Loucy (cell line): ENCODE measurements around the gene NPHP4.

ENCODE experiments used
- H2AFZ ChIP-seq: fragments of 200-600 bp; sonication (generic); 2 replicates; pipeline ENCODE4 v1.6.0; 2016; ENCODE audit warnings: antibody characterized with exemption, mild to moderate bottlenecking, low read length, moderate library complexity
- H3F3A ChIP-seq: fragments of 200-600 bp; 2 replicates; pipeline ENCODE4 v1.6.0; 2016; ENCODE audit warnings: antibody characterized with exemption, low read depth, mild to moderate bottlenecking
- H3K27me3 ChIP-seq: fragments of 200-600 bp; sonication (generic); 2 replicates; pipeline ENCODE4 v1.6.1; 2014; ENCODE audit warnings: low read length, mild to moderate bottlenecking; ENCODE audit not compliant: insufficient read depth, poor library complexity, severe bottlenecking
- H3K36me3 ChIP-seq: fragments of 200-600 bp; sonication (generic); 2 replicates; pipeline ENCODE4 v1.6.1; 2016; ENCODE audit warnings: low read length; ENCODE audit not compliant: insufficient read depth
- H3K4me1 ChIP-seq: fragments of 200-600 bp; sonication (generic); 2 replicates; pipeline ENCODE4 v1.5.1; 2014; ENCODE audit warnings: low read length, mild to moderate bottlenecking; ENCODE audit not compliant: insufficient read depth, poor library complexity, severe bottlenecking
- H3K4me2 ChIP-seq: fragments of 200-600 bp; sonication (generic); 2 replicates; pipeline ENCODE4 v1.6.0; 2014; ENCODE audit warnings: antibody characterized with exemption, low read length, low read depth, mild to moderate bottlenecking; ENCODE audit not compliant: poor library complexity, severe bottlenecking
- H3K4me3 ChIP-seq: fragments of 200-600 bp; sonication (generic); 2 replicates; pipeline ENCODE4 v1.5.1; 2014; ENCODE audit warnings: low read length, mild to moderate bottlenecking, mixed read lengths; ENCODE audit not compliant: poor library complexity, severe bottlenecking
- H3K79me2 ChIP-seq: fragments of 200-600 bp; sonication (generic); 2 replicates; pipeline ENCODE4 v1.6.1; 2014; ENCODE audit warnings: low read length; ENCODE audit not compliant: insufficient read depth
- H3K9ac ChIP-seq: fragments of 200-600 bp; sonication (generic); 2 replicates; pipeline ENCODE4 v1.6.0; 2014; ENCODE audit warnings: mild to moderate bottlenecking, low read depth, low read length, moderate library complexity; ENCODE audit not compliant: poor library complexity, severe bottlenecking
- H3K9me2 ChIP-seq: fragments of 200-600 bp; sonication (generic); replicated peaks from 2 replicates; pipeline ENCODE4 v1.6.1; 2016; ENCODE audit warnings: low read depth, low read length, mixed read lengths
- H3K9me3 ChIP-seq: fragments of 200-600 bp; sonication (generic); 2 replicates; pipeline ENCODE4 v1.6.1; 2014; ENCODE audit warnings: mild to moderate bottlenecking, antibody characterized with exemption, low read length, low read depth; ENCODE audit not compliant: insufficient read depth
- H4K20me1 ChIP-seq: fragments of 200-600 bp; sonication (generic); 2 replicates; pipeline ENCODE4 v1.6.0; 2014; ENCODE audit warnings: antibody characterized with exemption, low read length, mild to moderate bottlenecking; ENCODE audit not compliant: insufficient read depth, poor library complexity, severe bottlenecking
- CTCF ChIP-seq: fragments of 200-600 bp; sonication (generic); conservative IDR thresholded peaks from 2 replicates; pipeline ENCODE4 v1.5.1; 2014; ENCODE audit warnings: mild to moderate bottlenecking, antibody characterized with exemption, low read length
- EZH2phosphoT487 ChIP-seq: fragments of 200-600 bp; IDR thresholded peaks from 2 replicates; pipeline ENCODE4 v1.6.1; 2018; ENCODE audit warnings: antibody characterized with exemption, mild to moderate bottlenecking, moderate library complexity, borderline replicate concordance

NPHP4 gene

GRCh38 chr1:5997316-5997715, 5.1 kb upstream of the NPHP4 start:
- Histone ChIP-seq H3K4me3 (no peak overlapping the region), H3K4me2 (no peak overlapping the region), H2AFZ (no peak overlapping the region), H3K27me3 (no peaks in the 10 kb centered on the region), H3K9ac (no peak overlapping the region), H3K79me2 (peaks cover 63% of the 10 kb centered on the region), H3K4me1 (peaks cover 30% of the 10 kb centered on the region), H3K9me3 (no peaks in the 10 kb centered on the region), H3K36me3 (no peaks in the 10 kb centered on the region), H3K9me2 (no peaks in the 10 kb centered on the region), H3F3A (no peaks in the 10 kb centered on the region), H4K20me1 (peaks cover 8% of the 10 kb centered on the region)
- no peak for TF ChIP-seq EZH2phosphoT487
- no peak for TF ChIP-seq CTCF

- no peak overlapping the region for H3K4me2 ChIP-seq
- H3K4me3 ChIP-seq, result no peak overlapping the region
- H2AFZ ChIP-seq, result no peak overlapping the region
- H3K27me3 ChIP-seq, result no peaks in the 10 kb centered on the region
- H3F3A ChIP-seq, result no peaks in the 10 kb centered on the region
- peaks cover 8% of the 10 kb centered on the region for H4K20me1 ChIP-seq
- peak overlapping the region; percentile 25 for H3K9ac ChIP-seq
- peaks cover 62% of the 10 kb centered on the region for H3K79me2 ChIP-seq
- no peak for TF ChIP-seq CTCF
- no peak for TF ChIP-seq EZH2phosphoT487
- H3K4me1 ChIP-seq, result peaks cover 25% of the 10 kb centered on the region
- no peaks in the 10 kb centered on the region for H3K36me3 ChIP-seq
- no peaks in the 10 kb centered on the region for H3K9me2 ChIP-seq
- H3K9me3 ChIP-seq, result no peaks in the 10 kb centered on the region
Measured at GRCh38 chr1:5996641-5997270, 4.5 kb upstream of the NPHP4 start.

- Histone ChIP-seq H3K4me2 (peak overlapping the region; percentile 100), H4K20me1 (peaks cover 11% of the 10 kb centered on the region), H3F3A (no peaks in the 10 kb centered on the region), H3K9ac (peak overlapping the region; percentile 25), H3K79me2 (peaks cover 67% of the 10 kb centered on the region), H3K4me3 (no peak overlapping the region), H3K9me3 (no peaks in the 10 kb centered on the region), H3K4me1 (peaks cover 29% of the 10 kb centered on the region), H2AFZ (no peak overlapping the region), H3K36me3 (no peaks in the 10 kb centered on the region), H3K9me2 (no peaks in the 10 kb centered on the region), H3K27me3 (no peaks in the 10 kb centered on the region)
- TF ChIP-seq EZH2phosphoT487 (no peak), CTCF (no peak)
Measured at GRCh38 chr1:5995871-5996630, 3.8 kb upstream of the NPHP4 start.
